NCI-H345 treated with DMSO at 0.1 percent for 48 hours (cell line): ENCODE data around the gene SCAF4.
"Not testable (repeated sequence)": the region's sequence is repeated elsewhere in the genome, so short reads cannot be mapped to it uniquely, and the experiment has no call there.

Source experiments
- DNase-seq: peaks from one replicate; lab custom pipeline; 2025; ENCODE audit not compliant: unreplicated experiment; lab: John Stamatoyannopoulos, UW

SCAF4 gene

GRCh38 chr21:31651491-31651890, 80.4 kb downstream of the SCAF4 start:
- not testable (repeated sequence) for DNase-seq

GRCh38 chr21:31650930-31651329, 81.0 kb downstream of the SCAF4 start:
- DNase-seq = no peak

GRCh38 chr21:31647650-31648049, 84.3 kb downstream of the SCAF4 start:
- DNase-seq = no peak

- no peak for DNase-seq
Measured at GRCh38 chr21:31644643-31645042, 87.3 kb downstream of the SCAF4 start.

- DNase-seq = no peak
Measured at GRCh38 chr21:31641416-31641922, 90.4 kb downstream of the SCAF4 start.

GRCh38 chr21:31636874-31637273, 95.0 kb downstream of the SCAF4 start:
- no peak for DNase-seq

- no peak for DNase-seq
Measured at GRCh38 chr21:31634993-31635392, 96.9 kb downstream of the SCAF4 start.

- not testable (repeated sequence) for DNase-seq
Measured at GRCh38 chr21:31631881-31632280, 100.0 kb downstream of the SCAF4 start.

- no peak for DNase-seq
Measured at GRCh38 chr21:31629972-31630711, 101.8 kb downstream of the SCAF4 start.

- no peak for DNase-seq
Measured at GRCh38 chr21:31624961-31625491, 106.9 kb downstream of the SCAF4 start.

- no peak for DNase-seq
Measured at GRCh38 chr21:31624181-31624580, 107.7 kb downstream of the SCAF4 start.

GRCh38 chr21:31623664-31624063, 108.3 kb downstream of the SCAF4 start:
- DNase-seq = no peak

- DNase-seq = no peak
Measured at GRCh38 chr21:31622397-31622796, 109.5 kb downstream of the SCAF4 start.
